Type B pancreatic cell (in vitro differentiated cells): Measurements from ENCODE around the gene FMO1. TPM values are rescaled to one million over a fixed set of nuclear protein-coding genes. Genes with fewer than 3 reads are reported as not detected.
A peak's percentile ranks its signal among the peaks of the same experiment; 100 is the strongest.

Source experiments
- DNase-seq: peaks from one replicate; pipeline ENCODE4 v3.0.0; 2021; ENCODE audit warnings: mixed read lengths; ENCODE audit not compliant: unreplicated experiment; ENCODE audit errors: extremely low spot score
- H3K27ac Mint-ChIP-seq: 2 replicates; pipeline ENCODE4 v1.8.0; 2021; ENCODE audit warnings: mild to moderate bottlenecking, mixed read lengths
- H3K27me3 Mint-ChIP-seq: 2 replicates; pipeline ENCODE4 v1.8.0; 2021; ENCODE audit warnings: mixed read lengths
- H3K36me3 Mint-ChIP-seq: 2 replicates; pipeline ENCODE4 v1.8.0; 2021; ENCODE audit warnings: mixed read lengths
- H3K4me1 Mint-ChIP-seq: one replicate; pipeline ENCODE4 v1.8.0; 2021; ENCODE audit warnings: mixed read lengths; ENCODE audit not compliant: unreplicated experiment
- H3K4me3 Mint-ChIP-seq: 2 replicates; pipeline ENCODE4 v1.8.0; 2021; ENCODE audit warnings: mild to moderate bottlenecking, mixed read lengths
- H3K9me3 Mint-ChIP-seq: 2 replicates; pipeline ENCODE4 v1.8.0; 2021; ENCODE audit warnings: mixed read lengths
- CTCF ChIP-seq: fragments of 200-600 bp; sonication (generic); conservative IDR thresholded peaks from 2 replicates; pipeline ENCODE4 v1.5.0; 2021; ENCODE audit warnings: antibody characterized with exemption, mild to moderate bottlenecking
- total RNA-seq: library from RNA; stranded (reverse); gene quantifications from 2 replicates; pipeline ENCODE4 v1.2.1, GENCODE V29; 2021; ENCODE audit warnings: low replicate concordance

FMO1 gene
- total RNA-seq, 1 donor from 2014 or later = 1.8 TPM

GRCh38 chr1:171313319-171313834 is 65.1 kb downstream of the FMO1 start:
- Mint-ChIP-seq H3K4me1 (peaks cover 13% of the 10 kb centered on the region), H3K27me3 (peaks cover 5% of the 10 kb centered on the region), H3K27ac (peak overlapping the region; percentile 90), H3K9me3 (peaks cover 4% of the 10 kb centered on the region), H3K4me3 (peak overlapping the region; percentile 34), H3K36me3 (no peaks in the 10 kb centered on the region)
- DNase-seq = no peak
- no peak for TF ChIP-seq CTCF

- Mint-ChIP-seq H3K27ac (peak within 1 kb of the TSS; percentile 90), H3K4me3 (peak within 1 kb of the TSS; percentile 82), H3K36me3 (no peaks in the 10 kb centered on the region), H3K27me3 (peaks cover 5% of the 10 kb centered on the region), H3K4me1 (peaks cover 13% of the 10 kb centered on the region), H3K9me3 (peaks cover 4% of the 10 kb centered on the region)
- DNase-seq = peak; percentile 75
- peak; percentile 93 for TF ChIP-seq CTCF
Measured at GRCh38 chr1:171313835-171314320, 65.6 kb downstream of the FMO1 start, which contains the start of gene FMO4. Gene FMO4, plus strand, starts transcription at chr1:171314183. Its CDS starts 5,643 bp downstream, at chr1:171319826.

- no peaks in the 10 kb centered on the region for H3K27me3 Mint-ChIP-seq
- no peak overlapping the region for H3K27ac Mint-ChIP-seq
- DNase-seq = no peak
- H3K36me3 Mint-ChIP-seq = no peaks in the 10 kb centered on the region
- H3K4me3 Mint-ChIP-seq = no peak overlapping the region
- H3K4me1 Mint-ChIP-seq = no peaks in the 10 kb centered on the region
- H3K9me3 Mint-ChIP-seq = no peaks in the 10 kb centered on the region
- TF ChIP-seq CTCF = no peak
Measured at GRCh38 chr1:171329251-171329650, 81.0 kb downstream of the FMO1 start.

GRCh38 chr1:171334024-171334640 is 85.8 kb downstream of the FMO1 start:
- H3K4me1 Mint-ChIP-seq = no peaks in the 10 kb centered on the region
- no peaks in the 10 kb centered on the region for H3K9me3 Mint-ChIP-seq
- DNase-seq = no peak
- H3K36me3 Mint-ChIP-seq = no peaks in the 10 kb centered on the region
- no peak overlapping the region for H3K4me3 Mint-ChIP-seq
- no peak for TF ChIP-seq CTCF
- H3K27me3 Mint-ChIP-seq = no peaks in the 10 kb centered on the region
- H3K27ac Mint-ChIP-seq = no peak overlapping the region

Other genes starting within 250 kb of the FMO1 start
- 0.56 TPM in 1 of 2 replicates, not detected in the other for gene FMO3, start 157.6 kb upstream of the FMO1 start, total RNA-seq
- 0.60 TPM in 1 of 2 replicates, not detected in the other for gene FMO2, start 63.2 kb upstream of the FMO1 start, total RNA-seq
- gene FMO4, start 65.7 kb downstream of the FMO1 start, total RNA-seq = 1.6 and 2.5 TPM in 2 replicates
- gene PRRC2C, start 237.0 kb downstream of the FMO1 start, total RNA-seq = 172 and 194 TPM in 2 replicates